Activated CD4-positive, alpha-beta T cell treated with anti-CD3 and anti-CD28 coated beads, Interleukin-2, amount 50 U/mL, for 16 hours (primary cell): Measurements from ENCODE around the gene ARHGEF38.

Experiments
- DNase-seq: peaks from one replicate; pipeline ENCODE4 v3.0.0-alpha.2; 2020

ARHGEF38 gene

GRCh38 chr4:105619188-105619931 is 66.9 kb downstream of the ARHGEF38 start:
- DNase-seq: no peak

DNA sequence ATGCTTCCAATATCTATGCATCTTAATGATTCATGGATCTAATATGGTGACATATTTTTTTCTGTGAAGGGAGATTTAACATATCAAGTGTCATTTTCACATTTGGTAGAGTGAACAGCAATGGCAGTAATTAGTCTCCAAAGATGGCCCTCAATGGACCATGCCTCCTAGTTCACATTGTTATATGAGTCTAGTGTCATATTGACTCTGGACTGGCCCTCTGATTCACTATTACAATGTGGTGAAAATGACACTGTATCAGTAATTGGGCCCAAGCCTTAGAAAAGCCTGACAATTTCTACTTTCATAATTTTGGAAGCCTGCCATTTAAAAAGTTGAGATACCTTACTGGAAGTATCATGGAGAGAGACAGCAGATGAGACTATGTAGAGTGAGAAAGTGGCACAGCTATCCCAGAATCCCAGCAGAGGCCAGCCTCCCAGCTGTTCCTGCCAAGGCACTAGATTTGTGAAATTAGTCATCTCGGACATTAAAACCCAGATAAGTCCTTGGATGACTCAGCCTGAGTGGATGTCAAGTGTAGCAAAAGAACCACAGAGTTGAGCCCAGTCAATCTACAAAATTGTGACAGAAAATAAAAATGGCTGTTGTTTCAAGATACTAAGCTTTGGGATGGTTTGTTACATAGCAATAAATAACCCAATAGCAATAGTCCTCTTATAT is 68.4 kb downstream of the ARHGEF38 start:
- no peak for DNase-seq

DNA sequence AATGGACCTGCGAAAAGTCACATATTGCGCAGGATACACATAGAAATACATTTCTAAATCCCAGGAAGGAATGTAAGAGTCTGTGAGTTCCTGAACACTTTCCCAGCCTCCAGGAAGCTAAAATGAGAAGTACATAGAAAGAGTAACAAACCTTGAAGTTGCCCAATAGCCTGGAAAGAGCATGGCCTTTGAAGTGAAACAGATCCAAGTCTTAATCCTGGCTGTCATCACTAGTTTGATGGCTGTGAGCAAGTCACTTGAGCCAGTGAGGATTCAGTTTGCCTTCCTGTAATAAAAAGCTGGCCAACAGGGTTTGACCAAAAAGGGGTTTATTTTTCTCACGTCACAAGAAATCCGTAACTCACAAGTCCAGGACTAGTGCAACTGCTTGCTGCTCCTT is 69.8 kb downstream of the ARHGEF38 start:
- no peak for DNase-seq

GRCh38 chr4:105623099-105623498 is 70.7 kb downstream of the ARHGEF38 start:
- DNase-seq: no peak

DNA sequence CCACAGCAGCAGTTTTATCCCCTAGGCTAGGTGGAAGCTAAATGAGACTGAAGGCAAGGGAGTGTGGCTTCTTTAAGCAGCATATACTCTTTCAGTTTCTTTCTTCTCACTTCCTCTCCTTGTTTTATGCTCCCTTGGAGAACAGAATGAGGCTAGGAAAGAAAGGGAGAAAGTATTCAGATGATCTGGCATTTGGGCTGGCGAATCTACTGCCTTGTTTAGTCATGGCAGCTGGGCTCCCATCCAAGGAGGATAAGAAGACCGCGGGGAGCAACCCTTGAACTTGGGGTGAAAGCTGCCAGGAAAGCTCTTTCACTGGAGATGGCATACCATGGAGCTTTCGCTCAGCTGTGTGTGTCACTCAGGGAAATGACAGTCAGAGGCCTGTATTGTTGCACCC is 72.1 kb downstream of the ARHGEF38 start:
- no peak for DNase-seq

GRCh38 chr4:105625214-105625613 is 72.8 kb downstream of the ARHGEF38 start:
- DNase-seq: no peak

DNA sequence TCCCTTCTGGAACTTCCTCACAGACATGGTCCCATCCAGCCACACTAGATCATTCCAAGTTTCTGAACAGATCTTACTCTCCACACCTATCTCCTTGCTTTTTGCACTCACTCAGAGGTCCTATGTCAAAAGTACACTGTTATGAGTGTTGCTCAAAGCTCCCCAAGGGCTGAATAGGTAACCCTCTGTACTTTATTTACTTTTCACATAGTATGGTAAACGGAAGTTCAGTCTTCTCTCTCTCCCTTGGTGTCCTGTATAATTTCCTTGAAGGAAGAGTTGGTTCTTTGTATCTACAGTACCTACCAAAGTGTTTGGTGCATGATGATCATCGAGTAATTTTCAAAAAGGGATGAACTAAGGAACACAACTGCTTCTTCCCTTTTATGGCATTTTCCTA is 74.4 kb downstream of the ARHGEF38 start:
- DNase-seq: no peak

- no peak for DNase-seq
These were observed 75.2 kb downstream of the ARHGEF38 start for GRCh38 chr4:105627620-105628019.

DNA sequence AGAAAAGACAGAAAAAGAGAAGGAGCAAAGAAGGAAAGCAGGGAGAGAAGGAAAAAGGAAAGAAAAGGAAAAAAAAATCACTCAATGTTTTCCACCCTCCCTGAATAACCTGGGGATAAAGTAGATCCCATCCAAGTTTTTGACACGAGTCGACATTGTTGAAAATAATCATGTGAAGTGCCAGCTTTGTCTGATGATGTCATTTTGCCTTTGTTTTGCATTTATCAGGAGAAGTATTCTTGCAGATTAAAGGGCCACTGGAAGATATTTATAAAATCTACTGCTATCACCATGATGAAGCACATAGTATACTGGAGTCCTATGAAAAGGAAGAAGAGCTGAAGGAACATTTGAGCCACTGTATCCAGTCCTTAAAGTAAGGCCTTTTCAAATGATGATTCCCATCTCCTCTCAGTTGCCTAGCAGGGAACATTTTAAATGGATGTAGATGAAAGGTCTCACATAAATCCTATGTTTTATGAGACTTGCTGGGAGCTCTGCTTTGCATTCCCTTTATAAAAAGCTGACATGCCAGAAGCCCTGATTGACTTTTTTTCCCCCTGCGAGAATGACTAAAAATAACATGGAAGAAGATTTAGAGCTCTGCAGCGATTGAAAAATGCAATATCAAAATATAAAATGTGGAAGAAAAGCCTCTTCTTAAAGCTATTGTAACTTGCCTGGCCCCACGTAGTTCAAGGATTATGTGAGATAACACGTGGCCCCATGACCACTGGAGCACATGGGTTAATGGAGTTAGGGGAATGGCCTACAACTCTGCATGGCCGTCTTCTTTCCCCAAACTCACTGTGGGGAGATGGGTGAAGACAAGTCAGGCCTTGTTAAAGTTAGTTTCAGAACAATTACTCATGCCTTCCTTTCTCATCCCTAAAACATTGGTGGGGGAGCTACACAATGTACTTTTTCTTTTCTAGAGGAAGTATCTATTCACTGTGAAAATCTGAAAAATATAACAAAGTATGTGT is 78.5 kb downstream of the ARHGEF38 start:
- DNase-seq: no peak

DNA sequence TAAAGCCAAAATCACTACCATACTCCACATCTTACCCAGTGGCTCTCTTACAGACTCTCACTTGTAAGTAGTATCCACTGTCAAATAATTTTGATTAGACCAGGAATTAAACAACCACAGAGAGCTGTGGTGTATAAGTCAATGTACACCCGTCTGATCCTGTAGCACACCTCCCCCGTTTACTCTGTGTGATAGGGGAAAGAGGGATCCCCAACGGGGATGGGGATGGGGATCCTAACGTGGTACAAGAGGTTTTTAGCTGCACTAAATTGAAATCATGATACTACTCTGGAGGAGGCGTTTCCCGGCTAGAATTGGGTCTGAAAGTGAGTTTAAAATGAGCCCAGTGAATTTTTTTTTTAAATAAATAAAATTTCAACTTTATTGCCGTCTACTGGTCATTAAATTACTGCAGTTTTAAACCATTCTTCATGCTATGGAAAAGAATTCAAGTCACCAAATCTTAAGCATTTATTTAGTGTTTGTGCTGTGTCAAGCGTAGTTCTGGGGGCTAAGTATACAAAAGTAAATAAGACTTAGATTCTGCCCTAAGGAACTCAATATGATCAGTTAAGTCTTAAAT is 79.5 kb downstream of the ARHGEF38 start:
- DNase-seq: no peak

- no peak for DNase-seq
These were observed 80.2 kb downstream of the ARHGEF38 start for GRCh38 chr4:105632599-105632998.

DNA sequence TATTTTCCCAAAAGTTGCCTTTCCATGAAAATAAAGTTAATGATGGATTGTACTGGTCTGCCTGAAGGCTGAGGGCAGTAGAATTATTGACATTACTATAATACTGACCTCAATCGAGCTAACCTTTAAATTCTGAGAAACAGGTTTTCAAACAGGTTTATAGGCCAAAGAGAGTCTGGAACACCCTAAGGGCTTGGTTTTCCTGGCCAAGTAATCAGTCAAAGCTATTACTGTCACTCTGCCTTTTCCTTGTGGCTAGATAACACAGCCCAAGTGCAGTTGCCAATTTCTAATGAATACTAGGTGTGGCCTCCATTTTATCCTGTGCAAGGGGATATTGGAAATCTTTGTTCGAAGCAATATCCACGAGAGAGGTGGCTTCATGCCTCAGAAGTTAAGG is 80.8 kb downstream of the ARHGEF38 start:
- no peak for DNase-seq

DNA sequence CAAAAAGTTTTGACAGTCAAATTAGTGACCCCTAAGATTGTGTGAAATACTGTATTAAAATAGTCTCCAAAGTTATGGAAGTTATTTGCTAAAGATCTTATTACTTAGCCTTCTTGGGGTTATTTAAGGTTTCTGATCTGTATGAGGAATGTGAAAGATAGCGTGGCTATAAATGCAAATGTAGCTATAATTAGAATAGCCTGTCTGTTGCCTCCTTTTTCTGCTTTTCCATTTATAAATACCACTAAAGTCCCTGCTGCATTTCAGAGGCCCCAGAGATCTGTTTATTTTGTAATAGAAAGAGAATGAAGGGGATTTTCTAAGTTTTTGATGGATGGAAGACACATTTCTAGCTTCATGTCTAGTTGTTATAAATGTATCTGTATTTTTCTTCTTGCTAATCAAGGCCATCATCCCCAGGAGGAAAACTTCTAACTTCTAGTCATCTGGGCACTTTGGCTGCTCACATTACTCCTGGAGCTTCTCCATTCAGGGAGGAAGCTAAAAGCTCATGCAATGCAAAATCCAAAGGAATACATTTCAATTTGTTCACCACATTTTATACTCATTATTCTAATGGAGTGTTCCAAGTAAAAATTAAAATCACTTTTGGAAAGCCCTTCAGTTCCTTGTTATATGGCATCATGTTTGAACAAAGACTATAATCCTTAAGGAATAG is 82.1 kb downstream of the ARHGEF38 start:
- DNase-seq: no peak

DNA sequence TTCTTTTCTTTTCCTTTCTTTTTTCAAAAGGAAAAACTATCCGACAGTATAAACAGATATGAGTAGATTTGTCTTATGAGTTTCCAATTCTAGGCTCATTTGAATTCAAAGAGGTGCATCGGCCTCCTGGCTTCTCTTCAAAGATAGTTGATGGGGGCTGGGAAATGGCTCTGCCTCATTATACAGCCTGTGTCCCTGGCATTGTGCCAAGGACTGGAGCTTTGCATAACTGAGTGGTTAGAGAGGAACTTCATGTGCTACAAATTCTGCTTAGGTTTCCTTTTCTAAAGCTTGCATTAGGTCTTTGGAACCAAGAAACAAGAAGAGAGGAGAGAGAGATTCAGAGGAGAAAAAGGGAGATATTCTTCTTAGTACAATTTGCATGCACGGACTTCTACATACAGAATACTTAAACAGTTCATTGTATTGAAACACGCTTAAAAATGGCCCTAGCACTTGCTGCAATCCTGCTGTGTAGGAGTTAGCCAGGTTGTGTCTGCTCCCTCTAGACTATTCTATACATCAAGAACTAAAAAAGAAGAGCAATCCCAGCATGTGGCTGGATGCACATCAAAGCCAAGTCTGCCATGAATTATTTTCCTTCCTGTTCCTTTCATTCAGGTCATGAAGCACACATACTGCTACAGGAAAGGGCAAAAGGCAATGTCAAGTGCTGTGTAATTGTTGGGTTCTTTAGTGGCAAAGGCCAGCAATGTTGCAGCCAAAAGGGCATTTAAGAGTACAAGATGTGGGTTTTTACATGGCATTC is 85.2 kb downstream of the ARHGEF38 start:
- DNase-seq: no peak

DNA sequence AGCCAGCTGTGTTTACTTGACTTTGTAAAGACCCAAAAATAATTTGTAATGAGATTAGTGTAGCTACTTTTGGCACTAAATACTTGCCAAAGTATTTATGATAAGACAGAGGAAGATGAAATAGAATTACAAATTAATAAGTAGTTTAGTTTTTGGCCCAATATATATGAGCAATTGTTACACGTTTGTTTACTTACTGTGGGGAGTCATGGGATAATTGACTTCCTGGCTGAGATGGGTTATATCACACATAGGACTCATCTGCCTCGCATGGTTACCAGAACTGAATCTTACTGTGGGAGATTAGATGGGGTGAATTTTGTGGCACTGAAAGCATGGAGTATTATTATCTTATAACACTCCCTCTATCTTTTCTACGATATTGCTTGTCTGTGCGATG is 89.4 kb downstream of the ARHGEF38 start:
- no peak for DNase-seq

- no peak for DNase-seq
These were observed 91.8 kb downstream of the ARHGEF38 start for GRCh38 chr4:105644257-105644656.

- no peak for DNase-seq
These were observed 93.0 kb downstream of the ARHGEF38 start for GRCh38 chr4:105645440-105645839.

DNA sequence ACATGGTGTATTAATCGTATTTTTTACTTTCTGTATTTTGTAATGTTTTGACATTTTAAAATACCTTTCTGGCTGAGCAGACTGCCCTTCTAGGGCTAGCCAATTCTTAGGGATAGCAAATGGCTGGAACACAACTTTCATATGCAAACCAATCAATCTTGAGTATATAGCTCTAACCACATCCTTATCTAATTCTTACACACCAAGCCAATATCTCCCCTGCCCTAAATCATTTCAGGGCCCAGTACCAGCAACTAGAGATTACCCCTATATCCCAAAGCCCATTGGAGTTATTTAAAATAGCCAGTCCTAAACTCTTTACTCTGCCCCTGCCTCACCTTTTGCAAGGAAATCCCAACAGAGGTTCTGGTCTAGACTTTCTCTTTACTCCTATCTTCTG is 97.8 kb downstream of the ARHGEF38 start:
- DNase-seq: no peak

DNA sequence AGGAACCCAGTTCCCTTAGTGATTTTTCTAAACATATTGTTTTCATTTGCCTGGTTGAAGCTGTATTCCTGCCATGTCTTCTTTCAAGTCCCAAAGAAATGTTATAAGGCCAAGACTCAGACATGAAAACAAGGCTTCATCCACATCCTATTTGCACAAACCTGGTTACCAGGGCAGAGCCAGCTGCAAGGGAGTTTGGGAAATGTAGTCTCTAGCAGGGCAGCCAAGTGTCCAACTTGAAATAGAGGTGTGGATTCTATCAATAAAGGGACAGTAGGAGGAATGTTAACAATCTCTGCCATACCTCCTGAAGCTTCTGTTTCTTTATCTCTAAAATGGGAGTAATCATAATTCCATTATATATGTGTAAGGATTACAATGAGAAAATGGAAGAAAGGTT is 99.5 kb downstream of the ARHGEF38 start:
- DNase-seq: no peak

DNA sequence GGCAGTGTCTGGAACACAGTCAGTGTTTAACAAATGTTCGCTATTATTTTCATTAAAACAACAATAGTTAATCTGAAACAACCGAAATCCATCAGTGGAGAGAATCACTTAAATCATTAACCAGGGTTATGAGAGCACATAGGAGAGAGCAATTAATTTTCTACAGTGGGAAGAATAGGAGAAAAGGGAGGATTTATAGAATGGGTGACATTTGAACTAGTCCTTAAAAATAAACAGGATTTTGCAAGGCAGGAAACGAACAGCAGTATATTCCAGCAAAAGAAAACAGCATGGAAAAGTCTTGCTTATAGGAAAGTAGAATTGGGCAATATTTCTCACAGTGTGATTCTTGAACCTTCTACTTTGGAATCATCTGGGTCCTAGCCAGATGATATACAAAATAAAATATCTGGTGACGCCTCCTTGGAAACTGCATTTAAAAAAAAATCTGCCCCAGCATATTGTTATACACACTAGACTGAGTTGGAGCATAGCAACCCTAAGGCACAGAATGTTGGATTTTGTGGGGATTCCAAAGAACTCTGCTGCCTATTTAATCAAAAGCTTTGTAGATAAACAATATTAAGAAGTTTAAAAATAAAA is 100.0 kb downstream of the ARHGEF38 start:
- no peak for DNase-seq

DNA sequence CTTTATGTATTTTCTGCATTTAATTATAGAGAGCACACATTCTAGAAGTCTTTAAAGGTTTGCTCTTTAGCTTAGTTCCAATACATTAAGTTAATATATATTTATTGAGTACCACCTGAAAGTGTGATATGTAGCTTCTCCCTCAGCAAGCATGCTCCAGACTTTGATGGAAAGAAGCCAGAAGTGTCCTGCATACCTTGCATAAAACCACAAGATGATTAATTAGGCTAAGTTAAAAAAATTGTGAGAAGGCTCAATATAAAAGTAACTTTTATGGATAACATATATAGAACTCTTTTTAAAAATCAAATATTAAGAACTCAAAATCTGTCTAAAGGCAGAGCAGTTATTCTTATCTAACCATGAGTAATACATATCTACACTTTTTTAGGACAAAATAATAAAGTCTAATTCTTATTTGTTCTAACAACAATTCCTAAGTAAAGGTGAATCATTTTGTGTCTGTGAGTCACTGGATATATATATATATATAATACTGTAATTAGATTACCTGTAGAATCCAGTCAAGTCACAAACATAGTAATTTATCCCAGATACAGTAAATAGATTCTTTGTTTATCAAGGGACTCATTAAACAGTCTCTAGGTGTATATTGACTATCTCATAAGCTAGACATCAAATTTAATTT is 104.8 kb downstream of the ARHGEF38 start:
- DNase-seq: no peak
